ENCODE results near the gene POLR2B. TPM values are rescaled to one million over a fixed set of nuclear protein-coding genes. Genes with fewer than 3 reads are reported as not detected.

The POLR2B gene
- total and polyA plus RNA-seq, 9 donors, result 31.8 to 79.4 (median 62.3) TPM

DNA sequence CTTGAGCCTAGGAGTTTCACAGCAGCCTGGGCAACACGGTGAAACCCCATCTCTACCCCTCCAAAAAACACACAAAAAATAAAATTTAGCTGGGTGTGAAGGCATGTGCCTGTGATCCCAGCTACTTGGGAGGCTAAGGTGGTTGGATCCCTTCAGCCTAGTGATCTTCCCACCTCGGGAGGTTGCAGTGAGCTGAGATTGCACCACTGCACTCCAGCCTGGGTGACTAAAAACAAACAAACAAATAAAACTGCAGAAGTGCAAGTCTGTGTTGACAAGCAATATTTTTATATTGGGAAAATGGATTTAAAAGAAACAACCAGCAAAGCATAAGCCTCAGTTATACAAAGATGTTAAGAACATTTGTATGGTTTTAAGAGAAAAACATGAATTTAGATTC is 85.4 kb downstream of the POLR2B start:
- WGBS, 3 donors, result 35 to 47% (median 46%) methylated on average over 2 of the region's 2 CpGs
- Histone ChIP-seq H3K27ac (peak overlapping the region in 1 of 2 donors; percentile 74), H3K9me3 (no peaks in the 10 kb centered on the region), H3K27me3 (no peaks in the 10 kb centered on the region), H3K36me3 (no peaks in the 10 kb centered on the region), H3K4me3 (no peak overlapping the region), H3K4me1 (ENCODE audit: insufficient read depth) (peaks cover 27% of the 10 kb centered on the region)
- intact Hi-C loops (cut with DNase I), result loop anchor here in 1 of 4 donors (5.0 kb wide), 1 partner anchor 43 kb away; no protein-coding TSS in a partner anchor
- DNase-seq, result no peak
- TF ChIP-seq POLR2A (IDR thresholded peaks at IDR 0.05), result no peak
- TF ChIP-seq EP300 (IDR thresholded peaks at IDR 0.05), result no peak
- TF ChIP-seq, protein P1, sequence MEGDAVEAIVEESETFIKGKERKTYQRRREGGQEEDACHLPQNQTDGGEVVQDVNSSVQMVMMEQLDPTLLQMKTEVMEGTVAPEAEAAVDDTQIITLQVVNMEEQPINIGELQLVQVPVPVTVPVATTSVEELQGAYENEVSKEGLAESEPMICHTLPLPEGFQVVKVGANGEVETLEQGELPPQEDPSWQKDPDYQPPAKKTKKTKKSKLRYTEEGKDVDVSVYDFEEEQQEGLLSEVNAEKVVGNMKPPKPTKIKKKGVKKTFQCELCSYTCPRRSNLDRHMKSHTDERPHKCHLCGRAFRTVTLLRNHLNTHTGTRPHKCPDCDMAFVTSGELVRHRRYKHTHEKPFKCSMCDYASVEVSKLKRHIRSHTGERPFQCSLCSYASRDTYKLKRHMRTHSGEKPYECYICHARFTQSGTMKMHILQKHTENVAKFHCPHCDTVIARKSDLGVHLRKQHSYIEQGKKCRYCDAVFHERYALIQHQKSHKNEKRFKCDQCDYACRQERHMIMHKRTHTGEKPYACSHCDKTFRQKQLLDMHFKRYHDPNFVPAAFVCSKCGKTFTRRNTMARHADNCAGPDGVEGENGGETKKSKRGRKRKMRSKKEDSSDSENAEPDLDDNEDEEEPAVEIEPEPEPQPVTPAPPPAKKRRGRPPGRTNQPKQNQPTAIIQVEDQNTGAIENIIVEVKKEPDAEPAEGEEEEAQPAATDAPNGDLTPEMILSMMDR (IDR thresholded peaks at IDR 0.05), result no peak

- TF ChIP-seq EP300 (IDR thresholded peaks at IDR 0.05), result no peak
- TF ChIP-seq POLR2A (IDR thresholded peaks at IDR 0.05), result no peak
- TF ChIP-seq, protein P1 (IDR thresholded peaks at IDR 0.05), result no peak
- WGBS, 3 donors, result 4 to 9% (median 8%) methylated on average over 20 of the region's 20 CpGs
- H3K4me3 ChIP-seq, result peak overlapping the region; percentile 17
These were observed 86.4 kb downstream of the POLR2B start for GRCh38 chr4:57064811-57065711.

GRCh38 chr4:57065730-57066482 is 87.2 kb downstream of the POLR2B start:
- no peaks in the 10 kb centered on the region for H3K9me3 ChIP-seq
- TF ChIP-seq EP300 (IDR thresholded peaks at IDR 0.05) (no peak), POLR2A (IDR thresholded peaks at IDR 0.05) (no peak)
- TF ChIP-seq, protein P1 (IDR thresholded peaks at IDR 0.05), result no peak
- H3K36me3 ChIP-seq, result no peaks in the 10 kb centered on the region
- 43 to 45% (median 43%) methylated on average over 5 of the region's 5 CpGs for WGBS, 3 donors
- H3K27me3 ChIP-seq, result no peaks in the 10 kb centered on the region
- no peak for DNase-seq
- no peak overlapping the region for H3K4me3 ChIP-seq
- intact Hi-C loops (cut with DNase I), result loop anchor here in 1 of 4 donors (1.0 kb wide), 1 partner anchor 34 kb away; no protein-coding TSS in a partner anchor
- peaks cover 25% of the 10 kb centered on the region for H3K4me1 ChIP-seq (ENCODE audit: insufficient read depth)
- peak overlapping the region; percentile 42 to 74 for H3K27ac ChIP-seq

More at GRCh38 chr4:57064811-57065711, 86.4 kb downstream of the POLR2B start:
- DNase-seq, result peak; percentile 75 to 88 (median 76)
- H3K9me3 ChIP-seq, result no peaks in the 10 kb centered on the region
- H3K36me3 ChIP-seq, result no peaks in the 10 kb centered on the region
- peak overlapping the region; percentile 42 to 74 for H3K27ac ChIP-seq
- H3K27me3 ChIP-seq, result no peaks in the 10 kb centered on the region
- peaks cover 29% of the 10 kb centered on the region for H3K4me1 ChIP-seq (ENCODE audit: insufficient read depth)
- intact Hi-C loops (cut with DNase I), result loop anchor here in 2 of 4 donors (1.0 to 5.0 kb wide), 2 partner anchors 35 to 42 kb away; no protein-coding TSS in a partner anchor

DNA sequence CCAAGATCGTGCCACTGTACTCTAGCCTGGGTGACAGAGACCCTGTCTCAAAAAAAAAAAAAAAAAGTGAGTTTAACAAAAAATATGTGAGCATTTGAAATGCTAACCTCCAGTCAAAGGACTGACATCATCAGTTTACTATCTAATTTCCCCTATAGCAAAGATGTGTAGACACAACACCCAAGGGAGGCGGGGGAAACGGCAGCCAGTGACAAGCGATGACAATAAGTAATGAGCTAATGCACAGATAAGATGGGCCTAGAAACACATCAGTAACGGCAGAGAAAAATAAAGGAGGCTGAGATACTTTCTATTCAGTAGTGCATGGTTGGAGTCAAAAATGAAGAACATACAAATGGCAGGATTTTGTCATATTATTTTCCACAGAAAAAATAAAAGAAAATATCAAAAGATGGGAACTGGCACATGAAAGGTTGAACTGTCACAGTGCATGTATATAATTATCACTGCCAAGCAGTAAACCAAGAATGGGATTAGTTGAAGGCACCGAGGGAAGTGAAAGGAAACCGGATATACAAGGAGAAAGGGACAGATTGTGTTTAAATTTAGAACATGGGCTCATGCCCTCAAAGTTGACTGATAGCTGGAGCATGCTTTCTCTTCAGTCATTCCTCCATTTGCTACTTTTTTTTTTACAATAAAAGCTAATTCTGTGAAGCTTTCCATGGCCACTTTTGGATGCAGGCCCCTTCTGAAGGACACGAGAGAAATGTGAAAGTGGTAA is 89.7 kb downstream of the POLR2B start:
- TF ChIP-seq POLR2A (IDR thresholded peaks at IDR 0.05), result no peak
- no peak for TF ChIP-seq EP300 (IDR thresholded peaks at IDR 0.05)
- TF ChIP-seq, protein P1 (IDR thresholded peaks at IDR 0.05), result no peak
- Histone ChIP-seq H3K36me3 (no peaks in the 10 kb centered on the region), H3K4me3 (no peak overlapping the region), H3K27me3 (no peaks in the 10 kb centered on the region), H3K9me3 (no peaks in the 10 kb centered on the region), H3K4me1 (ENCODE audit: insufficient read depth) (peaks cover 14% of the 10 kb centered on the region), H3K27ac (no peak overlapping the region)
- intact Hi-C loops (cut with DNase I), result no loop called here
- DNase-seq, result no peak
- WGBS, 3 donors, result 70 to 76% (median 75%) methylated on average over 8 of the region's 8 CpGs
